Stimulated activated CD8-positive, alpha-beta memory T cell treated with anti-CD3 and anti-CD28 coated beads, Interleukin-2, amount 100 ng/mL, for 1 hour (primary cell): Measurements from ENCODE around the gene ZFP28.

Experiments
- DNase-seq, 2 donors: peaks; one replicate each; pipeline ENCODE4 v3.0.0-alpha.2; 2020; ENCODE audit warnings: low read depth in 2 of 2

ZFP28 gene

DNA sequence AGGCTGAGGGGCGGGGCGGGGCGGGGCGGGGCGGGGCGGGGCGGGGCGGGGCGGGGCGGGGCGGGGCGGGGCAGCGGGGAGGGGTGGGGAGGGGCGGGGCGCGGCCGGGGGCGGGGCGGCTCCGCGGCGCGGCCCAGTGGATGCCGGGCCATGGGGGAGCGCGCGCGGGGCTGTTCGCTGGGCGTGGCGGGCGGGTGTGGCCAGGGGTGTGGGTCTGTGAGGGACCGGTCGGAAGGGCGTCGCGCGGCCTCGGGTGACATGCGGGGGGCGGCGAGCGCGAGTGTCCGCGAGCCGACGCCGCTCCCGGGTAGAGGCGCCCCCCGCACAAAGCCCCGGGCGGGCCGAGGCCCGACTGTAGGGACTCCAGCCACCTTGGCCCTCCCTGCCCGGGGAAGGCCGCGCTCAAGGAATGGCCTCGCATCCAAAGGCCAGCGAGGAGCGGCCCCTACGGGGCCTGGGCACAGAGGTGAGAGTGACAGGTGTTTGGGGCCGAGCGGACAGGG is at the start of gene ZFP28:
Gene ZFP28 (plus strand): TSS at position 188 of the 503 bp plus-strand sequence. CDS start 71 bp downstream, at position 259.
- no peak for DNase-seq

DNA sequence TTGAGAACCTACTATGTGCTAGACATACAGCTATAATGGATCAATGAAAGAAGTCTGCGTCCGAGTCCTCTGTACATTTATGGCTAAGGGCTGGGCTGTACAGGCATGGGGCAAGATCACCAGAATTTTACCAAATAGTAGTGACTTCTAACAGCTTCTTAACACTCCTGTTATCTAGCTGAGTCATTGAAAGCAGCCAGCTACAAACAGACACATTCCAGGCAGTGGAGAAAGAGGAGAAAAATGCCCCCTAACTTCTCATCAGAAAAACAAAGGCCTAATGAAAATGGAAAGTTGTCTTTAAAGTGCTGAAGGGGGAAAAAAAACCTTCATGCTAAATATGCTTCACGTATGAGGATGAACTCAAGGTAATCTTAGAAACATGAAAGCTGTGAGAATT is 47.3 kb upstream of the ZFP28 start:
- DNase-seq = no peak

DNA sequence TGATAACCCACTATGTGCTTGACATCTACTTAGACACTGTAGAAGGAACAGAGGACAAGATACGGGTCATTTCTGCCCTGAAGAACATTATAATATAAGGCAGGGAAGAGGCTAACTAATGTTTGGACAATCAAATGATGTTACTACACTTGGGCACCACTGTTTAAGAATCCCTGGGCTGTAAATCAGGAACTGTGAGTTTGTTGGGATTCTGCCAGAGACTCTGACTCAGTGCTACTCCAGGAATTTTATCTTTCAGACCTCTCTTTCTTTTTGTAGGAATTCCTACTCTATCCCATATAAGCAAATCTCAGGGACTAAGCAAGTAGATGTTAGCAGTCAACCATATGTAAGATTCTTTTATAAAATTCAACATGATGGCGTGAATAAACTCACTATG is 34.2 kb upstream of the ZFP28 start:
- DNase-seq = no peak

DNA sequence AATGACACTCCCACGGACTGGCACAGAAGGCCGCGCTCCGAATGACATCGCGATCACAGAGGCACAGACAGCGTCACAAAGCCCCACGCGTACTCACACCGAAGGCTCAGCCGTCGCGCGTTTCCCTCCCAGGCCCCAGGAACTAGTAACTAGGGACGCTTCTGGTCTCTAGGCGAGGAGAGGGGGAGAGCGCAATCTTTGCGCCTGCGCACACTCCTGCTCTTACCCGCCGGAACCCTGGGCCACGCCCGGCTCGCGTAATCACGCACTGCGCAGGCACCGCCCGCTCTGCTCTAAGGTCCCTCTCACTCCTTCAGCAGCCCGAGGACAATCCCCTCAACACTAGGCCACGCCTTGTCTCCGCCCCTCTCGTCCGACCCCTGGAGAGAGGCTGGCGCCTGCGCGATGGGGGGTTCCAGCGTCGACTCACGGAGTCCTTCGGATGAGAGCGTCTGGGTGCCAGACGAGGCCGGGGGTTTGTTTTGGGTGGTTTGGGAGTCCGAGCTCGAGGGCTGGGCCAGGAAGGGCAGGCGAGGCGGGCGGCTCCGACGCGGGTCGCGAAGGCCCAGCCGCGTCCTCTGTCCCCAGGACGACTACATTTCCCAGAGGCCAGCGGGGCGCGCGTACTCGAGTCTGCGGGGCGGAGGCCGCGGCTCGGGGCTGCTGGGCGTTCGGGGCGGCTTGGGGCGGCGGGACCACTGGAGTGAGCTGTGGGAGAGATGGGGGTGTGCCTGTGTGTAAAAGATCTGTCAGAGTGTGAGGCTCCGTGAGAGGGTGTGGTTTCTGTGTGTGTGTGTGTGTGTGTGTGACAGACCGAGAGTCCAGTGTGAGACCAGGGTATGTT is 31.1 kb upstream of the ZFP28 start, which contains the start of gene ZNF471:
Gene ZNF471 (plus strand): TSS at position 410 of the 844 bp plus-strand sequence. CDS start 3,717 bp downstream, outside the sequence.
- DNase-seq = peak; percentile 58 to 71

DNA sequence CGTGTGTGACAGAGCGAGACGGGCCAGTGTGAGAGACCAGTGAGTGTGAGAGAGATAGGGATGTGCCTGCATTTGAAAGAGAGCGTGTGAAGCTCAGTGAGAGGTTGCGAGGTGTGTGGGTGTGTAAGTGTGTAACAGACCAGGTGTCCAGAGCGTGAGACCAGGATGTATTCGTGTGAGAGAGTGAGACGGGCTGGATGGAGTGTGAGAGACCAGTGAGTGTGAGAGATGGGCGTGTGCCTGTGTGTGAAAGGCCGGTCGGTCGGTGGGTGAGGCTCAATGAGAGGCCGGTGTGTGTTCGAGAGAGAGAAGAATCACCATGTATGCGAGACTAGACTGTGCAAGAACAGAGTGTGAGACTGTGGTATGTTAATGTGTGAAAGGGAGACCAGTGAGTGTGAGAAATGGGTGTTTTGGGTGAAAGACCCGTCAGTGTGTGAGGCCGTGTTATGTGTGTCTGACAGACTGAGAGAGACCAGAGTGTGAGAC is 30.4 kb upstream of the ZFP28 start:
- no peak for DNase-seq

DNA sequence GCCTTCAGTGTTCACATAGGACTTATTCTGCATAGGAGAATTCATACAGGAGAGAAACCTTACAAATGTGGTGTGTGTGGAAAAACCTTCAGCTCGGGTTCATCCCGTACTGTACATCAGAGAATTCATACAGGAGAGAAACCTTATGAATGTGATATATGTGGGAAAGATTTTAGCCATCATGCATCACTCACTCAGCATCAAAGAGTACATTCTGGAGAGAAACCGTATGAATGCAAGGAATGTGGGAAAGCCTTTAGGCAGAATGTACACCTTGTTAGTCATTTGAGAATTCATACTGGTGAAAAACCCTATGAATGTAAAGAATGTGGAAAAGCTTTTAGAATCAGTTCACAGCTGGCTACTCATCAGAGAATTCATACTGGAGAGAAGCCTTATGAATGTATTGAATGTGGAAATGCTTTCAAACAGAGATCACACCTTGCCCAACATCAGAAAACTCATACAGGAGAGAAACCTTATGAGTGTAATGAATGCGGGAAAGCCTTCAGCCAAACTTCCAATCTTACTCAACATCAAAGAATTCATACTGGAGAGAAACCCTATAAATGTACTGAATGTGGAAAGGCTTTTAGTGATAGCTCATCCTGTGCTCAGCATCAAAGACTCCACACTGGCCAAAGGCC is 13.4 kb upstream of the ZFP28 start:
- DNase-seq = no peak

DNA sequence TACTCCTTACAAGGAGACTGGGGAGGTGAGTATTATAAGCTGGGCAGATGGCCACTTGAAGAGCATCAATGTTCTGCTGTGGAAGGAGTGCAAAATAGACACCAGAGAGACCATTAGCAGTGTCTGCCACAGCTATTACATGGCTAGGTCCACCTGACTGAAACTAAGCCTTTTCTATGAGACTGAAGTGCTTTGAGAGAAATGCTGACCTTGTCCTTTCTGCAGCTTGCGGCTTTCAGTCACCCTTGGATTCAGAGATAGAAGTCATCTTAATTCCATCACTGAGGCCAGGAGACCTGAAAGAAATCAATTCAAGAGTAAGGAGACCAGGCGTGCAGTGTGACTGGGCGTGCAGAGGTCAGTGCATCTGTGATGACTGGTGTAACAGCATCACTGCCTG is 1.3 kb upstream of the ZFP28 start:
- no peak for DNase-seq

DNA sequence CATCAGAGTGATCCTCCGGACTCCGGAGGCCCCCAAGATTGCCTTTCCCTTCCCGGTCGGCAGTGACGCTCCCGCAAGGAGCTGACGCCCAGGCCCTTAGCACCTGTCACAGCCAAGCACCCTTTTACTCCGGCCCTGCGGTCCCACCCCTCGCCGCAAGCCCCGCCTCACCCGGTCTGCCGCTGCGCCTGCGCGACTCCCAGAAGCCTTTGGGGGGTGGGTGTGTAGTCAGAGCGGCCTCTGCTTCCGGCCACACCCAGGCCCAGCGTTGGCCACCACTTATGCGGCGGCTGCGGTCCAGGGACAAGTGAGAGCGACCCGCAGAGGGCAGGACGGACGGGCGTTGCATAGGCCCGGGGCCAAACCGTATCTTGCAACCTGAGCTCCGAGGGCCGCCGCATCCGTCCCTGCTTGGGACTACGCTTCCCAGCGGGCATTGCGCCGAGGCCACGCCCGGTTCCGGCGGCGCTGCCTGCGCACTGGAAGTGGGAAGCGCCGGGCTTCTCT is 441 bp upstream of the ZFP28 start:
- DNase-seq = peak; percentile 75 to 84

DNA sequence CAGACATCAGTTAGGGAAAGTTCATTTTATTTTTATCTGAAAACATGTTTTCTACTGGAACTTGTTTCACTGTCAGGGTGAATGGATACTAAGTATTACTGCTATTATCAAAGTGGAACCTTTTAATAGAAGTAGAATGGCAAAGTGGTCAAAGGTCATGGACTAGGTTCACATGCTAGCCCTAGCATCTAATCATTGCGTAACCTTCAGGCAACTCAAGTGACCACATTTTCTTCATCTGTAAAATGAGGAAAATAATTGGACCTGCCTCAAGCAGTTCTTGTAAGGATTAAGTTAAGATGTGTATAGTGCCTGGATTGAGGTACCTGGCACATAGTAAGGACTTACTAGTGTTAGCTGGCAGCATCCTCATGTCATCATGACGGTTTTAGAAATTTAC is 5.0 kb downstream of the ZFP28 start:
- no peak for DNase-seq

DNA sequence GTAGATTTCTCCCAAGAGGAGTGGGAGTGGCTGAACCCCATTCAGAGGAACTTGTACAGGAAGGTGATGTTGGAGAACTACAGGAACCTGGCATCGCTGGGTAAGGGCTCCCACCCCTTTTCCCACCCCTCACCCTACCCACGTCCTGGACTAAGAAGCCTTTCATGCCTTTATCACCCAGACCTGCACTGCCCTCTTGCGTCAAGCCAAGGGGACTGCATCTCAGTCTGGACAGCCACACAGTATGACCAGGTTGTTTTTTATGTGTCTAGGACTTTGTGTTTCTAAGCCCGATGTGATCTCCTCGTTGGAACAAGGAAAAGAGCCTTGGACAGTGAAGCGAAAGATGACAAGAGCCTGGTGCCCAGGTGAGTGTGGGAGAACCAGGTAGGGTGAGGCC is 8.8 kb downstream of the ZFP28 start:
- no peak for DNase-seq

DNA sequence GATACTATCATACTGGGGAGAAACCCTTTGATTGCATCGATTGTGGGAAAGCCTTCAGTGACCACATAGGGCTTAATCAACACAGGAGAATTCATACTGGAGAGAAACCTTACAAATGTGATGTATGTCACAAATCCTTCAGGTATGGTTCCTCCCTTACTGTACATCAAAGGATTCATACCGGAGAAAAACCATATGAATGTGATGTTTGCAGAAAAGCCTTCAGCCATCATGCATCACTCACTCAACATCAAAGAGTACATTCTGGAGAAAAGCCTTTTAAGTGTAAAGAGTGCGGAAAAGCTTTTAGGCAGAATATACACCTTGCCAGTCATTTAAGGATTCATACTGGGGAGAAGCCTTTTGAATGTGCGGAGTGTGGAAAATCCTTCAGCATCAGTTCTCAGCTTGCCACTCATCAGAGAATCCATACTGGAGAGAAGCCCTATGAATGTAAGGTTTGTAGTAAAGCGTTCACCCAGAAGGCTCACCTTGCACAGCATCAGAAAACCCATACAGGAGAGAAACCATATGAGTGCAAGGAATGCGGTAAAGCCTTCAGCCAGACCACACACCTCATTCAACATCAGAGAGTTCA is 15.6 kb downstream of the ZFP28 start:
- DNase-seq = no peak

DNA sequence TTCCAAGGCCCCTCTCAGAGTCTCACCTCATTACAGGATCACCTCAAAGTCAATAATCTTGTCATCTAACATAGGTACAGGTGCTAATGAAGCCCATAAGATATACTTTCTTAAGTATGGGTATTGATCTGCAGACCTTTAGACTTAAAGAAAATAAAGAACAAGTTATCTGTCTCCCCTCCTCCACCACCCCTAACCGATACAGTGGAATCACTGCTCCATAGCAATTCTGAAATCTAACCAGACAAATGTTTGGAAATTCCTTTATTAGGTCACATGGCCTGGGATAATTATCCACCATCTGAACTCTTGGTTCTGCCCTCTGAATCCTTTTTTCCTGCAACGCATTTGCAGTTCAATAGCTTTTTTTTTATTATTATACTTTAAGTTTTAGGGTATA is 24.0 kb downstream of the ZFP28 start:
- no peak for DNase-seq

DNA sequence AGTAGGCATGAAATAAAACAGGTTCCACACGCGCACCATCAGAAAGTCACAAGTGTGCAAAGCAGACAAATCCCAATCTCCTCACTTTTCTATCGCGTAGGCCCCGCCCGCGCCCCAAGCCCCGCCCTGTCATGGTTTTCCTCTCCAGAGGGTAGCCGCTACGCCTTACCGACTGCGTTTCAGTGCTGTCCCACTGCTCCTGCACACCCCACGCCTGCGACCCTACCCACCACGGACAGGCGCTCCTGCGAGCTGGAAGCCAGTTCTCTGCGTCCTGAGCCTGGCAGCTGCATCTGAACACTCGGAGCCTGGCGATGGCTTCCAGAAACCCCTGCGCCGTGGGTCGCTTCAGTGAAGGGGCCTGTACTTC is 28.1 kb downstream of the ZFP28 start:
- no peak for DNase-seq

DNA sequence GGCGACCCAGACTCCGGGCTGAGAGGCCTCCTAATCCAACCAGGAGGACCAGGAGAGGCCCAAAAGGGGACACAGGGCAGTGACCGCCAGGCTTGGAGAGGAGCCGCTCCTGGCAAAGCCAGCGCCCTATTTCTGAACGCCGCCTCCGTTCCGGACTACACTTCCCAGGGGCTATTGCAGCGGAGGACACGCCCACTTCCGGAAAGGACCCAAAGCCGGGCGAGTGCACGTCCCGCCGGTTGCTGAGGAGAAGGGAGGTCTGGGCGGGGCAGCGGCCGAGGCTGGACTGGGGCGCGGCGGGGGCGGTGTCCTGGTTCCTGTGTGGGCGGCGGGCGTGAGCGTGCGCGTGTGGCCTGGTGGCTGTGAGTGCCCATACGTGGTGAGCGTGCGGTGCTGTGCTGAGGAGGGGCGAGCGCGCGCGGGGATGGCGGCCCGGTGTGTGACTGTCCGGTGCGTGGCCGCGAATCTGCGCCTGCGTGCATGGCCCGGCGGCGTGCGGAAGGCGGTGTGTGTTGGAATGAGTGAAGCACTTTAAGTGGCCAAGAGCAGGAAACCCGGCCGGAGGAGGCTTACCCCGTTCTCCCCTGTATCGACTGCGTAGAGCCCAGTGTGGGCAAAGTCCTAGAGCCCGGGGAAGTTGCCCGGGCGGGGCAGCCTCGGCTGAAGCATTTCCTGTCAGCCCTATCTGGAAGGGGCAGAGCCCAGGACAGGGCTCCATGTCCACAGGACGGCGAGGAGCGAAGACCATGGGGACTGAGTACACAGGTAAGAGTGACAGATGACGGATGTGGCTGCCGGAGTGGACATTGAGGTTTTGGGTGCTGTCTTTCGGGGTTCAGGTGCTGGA is 28.7 kb downstream of the ZFP28 start, which contains the start of gene ZNF470:
Gene ZNF470 (plus strand): TSS at position 195 of the 847 bp plus-strand sequence. CDS start 2,844 bp downstream, outside the sequence.
- peak; percentile 69 to 77 for DNase-seq

DNA sequence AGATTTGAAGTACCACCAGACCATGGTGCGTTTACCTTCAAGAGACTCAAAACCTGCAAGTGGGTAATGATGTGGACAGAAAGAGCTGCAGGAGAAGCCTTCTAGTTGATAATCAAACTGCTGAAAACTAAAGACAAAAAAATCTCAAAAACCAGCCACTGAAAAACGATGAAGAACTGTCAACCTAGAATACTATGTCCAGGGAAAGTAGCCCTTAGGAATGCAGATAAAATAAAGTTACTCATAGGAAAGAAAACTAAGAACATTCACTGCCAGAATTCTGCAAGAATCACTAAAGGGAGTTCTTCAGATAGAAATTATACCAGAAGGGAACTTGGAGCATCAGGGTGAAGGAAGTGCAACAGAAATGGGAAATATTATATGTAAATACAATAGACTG is 33.8 kb downstream of the ZFP28 start:
- no peak for DNase-seq

DNA sequence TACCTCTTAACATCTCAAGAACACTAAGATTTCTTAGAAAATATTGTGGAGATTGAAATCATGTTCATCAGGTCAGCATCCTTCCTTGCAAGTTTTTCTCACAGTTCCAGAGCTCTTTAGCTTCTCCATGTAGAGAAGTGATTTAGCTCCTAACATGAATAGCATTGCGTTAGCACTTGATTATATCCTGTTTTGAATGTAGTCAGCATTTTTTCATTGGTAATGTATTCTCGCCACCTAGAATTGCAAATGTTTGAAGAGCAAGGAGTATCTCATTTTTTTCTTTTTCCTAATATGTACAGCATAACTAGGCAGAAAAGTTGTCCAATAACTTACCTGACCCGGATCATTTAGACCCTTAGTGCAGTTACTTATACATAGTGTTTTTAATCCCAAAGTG is 35.2 kb downstream of the ZFP28 start:
- no peak for DNase-seq

DNA sequence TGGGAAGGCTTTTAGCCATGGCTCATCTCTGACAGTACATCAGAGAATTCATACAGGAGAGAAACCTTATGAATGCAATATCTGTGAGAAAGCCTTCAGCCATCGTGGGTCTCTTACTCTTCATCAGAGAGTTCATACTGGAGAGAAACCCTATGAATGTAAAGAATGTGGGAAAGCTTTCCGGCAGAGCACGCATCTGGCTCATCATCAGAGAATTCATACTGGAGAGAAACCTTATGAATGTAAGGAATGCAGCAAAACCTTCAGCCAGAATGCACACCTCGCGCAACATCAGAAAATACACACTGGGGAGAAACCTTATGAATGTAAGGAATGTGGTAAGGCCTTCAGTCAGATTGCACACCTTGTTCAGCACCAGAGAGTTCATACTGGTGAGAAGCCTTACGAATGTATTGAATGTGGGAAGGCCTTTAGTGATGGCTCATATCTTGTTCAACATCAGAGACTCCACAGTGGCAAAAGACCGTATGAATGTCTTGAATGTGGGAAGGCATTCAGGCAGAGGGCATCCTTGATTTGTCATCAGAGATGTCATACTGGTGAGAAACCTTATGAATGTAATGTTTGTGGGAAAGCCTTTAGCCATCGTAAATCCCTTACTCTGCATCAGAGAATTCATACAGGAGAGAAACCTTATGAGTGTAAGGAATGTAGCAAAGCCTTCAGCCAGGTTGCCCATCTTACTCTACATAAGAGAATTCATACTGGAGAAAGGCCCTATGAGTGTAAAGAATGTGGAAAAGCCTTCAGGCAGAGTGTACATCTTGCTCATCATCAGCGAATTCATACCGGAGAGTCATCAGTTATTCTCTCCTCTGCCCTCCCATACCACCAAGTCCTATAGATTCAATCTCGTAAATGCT is 39.2 kb downstream of the ZFP28 start:
- DNase-seq = no peak

DNA sequence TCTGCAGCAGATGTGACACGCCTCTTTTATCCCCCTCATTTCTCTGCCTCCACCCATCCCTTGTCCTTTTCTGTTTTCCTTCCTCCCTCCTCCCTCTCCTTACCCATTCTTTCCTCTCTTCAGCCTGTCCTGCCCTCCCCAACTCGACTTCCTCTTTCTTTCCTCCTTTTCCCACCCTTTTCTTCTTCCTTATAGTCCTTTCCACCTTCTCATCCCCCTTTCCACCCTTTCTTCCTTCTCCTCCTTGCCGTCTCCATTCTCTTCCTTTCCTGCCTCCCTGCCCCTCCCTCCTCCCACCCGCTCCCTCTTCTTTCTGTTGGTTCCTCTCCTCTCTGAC is 55.7 kb downstream of the ZFP28 start:
- no peak for DNase-seq

DNA sequence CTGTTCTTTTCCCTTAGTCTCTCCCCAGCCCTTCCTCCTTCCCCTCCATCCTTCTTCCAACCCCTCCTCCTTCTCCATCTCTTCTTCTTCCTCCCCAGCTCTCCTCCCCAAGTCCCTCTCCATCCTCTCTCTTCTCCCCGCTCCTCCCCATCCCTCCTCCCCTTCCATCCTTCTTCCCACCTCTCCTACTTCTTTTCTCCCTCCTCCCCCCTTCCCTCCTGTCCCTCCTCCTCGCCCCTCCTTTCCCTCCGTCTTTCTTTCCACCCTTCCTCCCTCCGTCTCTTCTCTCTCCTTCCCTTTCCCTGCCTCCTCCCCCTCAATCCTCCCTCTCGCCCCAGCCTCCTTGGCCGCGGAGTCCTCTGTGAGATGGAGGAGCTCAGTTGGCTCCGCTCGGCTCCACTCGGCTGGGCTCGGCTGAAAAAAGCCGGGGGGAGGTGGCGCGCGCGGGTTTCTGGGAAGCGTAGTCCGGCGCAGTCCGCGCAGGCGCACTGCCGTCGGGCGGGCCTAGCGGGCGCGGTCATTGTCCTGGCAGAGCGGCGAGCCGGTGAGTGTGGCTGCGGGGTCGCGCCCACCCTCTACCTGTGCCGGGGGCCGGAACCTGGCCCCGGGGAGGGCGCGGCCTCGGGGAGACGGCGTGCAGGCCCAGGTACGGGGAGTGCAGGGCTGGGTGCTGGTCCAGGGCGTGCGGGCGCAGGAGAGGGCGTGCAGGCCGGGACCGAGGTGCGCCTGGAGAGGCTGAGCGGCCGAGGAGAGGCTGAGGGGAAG is 56.2 kb downstream of the ZFP28 start, which contains the start of gene ZNF71:
Gene ZNF71 (plus strand): TSS at position 520 of the 765 bp plus-strand sequence. CDS start 6,257 bp downstream, outside the sequence.
- peak; percentile 66 to 80 for DNase-seq
